ENCODE results near the gene PLEKHF1. TPM values are rescaled to one million over a fixed set of nuclear protein-coding genes. Genes with fewer than 3 reads are reported as not detected.

Gene PLEKHF1
- total and polyA plus RNA-seq, 2 donors (not counting 1 experiment from before 2014, with no cell fraction given) = 5.5 to 9.8 TPM

DNA sequence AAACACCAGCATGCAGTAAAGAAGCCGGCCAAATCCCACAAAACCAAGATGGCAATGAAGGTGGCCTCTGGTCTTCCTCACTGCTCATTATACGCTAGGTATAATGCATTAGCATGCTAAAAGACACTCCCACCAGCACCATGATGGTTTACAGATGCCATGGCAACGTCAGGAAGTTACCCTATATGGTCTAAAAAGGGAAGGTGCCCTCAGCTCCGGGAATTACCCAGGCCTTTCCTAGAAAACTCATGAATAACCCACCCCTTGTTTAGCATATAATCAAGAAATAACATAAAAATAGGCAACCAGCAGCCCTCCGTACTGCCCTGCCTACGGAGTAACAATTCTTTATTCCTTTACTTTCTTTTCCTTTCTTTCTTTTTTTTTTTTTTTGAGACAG lies 21.1 kb upstream of the PLEKHF1 start:
- Mint-ChIP-seq H3K27me3 (peaks cover 27% of the 10 kb centered on the region), H3K4me1 (peaks cover 2% of the 10 kb centered on the region), H3K4me3 (no peak overlapping the region), H3K27ac (no peak overlapping the region), H3K9me3 (ENCODE audit: insufficient read depth) (no peaks in the 10 kb centered on the region)
- Histone ChIP-seq H3K9ac (ENCODE audit: low read length) (no peak overlapping the region), H3K9me3 (ENCODE audit: control extremely low read depth in 1 of 3, control insufficient read depth in 2 of 3, insufficient read depth in 1 of 3, low read length in 2 of 3) (no peaks in the 10 kb centered on the region), H3K36me3 (replicated peaks in 1 of 2; ENCODE audit: control extremely low read depth in 1 of 2, control insufficient read depth in 1 of 2, extremely low read depth in 1 of 2, insufficient read depth in 2 of 2, low read length in 1 of 2) (no peaks in the 10 kb centered on the region), H3K27ac (ENCODE audit: low read length in 2 of 2) (no peak overlapping the region), H3K27me3 (replicated peaks in 1 of 4; ENCODE audit: control extremely low read depth in 1 of 4, control insufficient read depth in 3 of 4, insufficient read depth in 4 of 4, low read length in 3 of 4) (peaks cover 0 to 3% (median 0%) of the 10 kb centered on the region in 4 experiments), H2AFZ (ENCODE audit: insufficient read depth, low read depth, low read length, poor library complexity, severe bottlenecking) (no peak overlapping the region), H4K20me1 (ENCODE audit: control insufficient read depth, insufficient read depth, low read length, poor library complexity, severe bottlenecking) (no peaks in the 10 kb centered on the region), H3K4me2 (replicated peaks; ENCODE audit: low read depth, low read length, poor library complexity, severe bottlenecking) (no peak overlapping the region), H3K4me3 (ENCODE audit: control extremely low read depth in 1 of 5, extremely low read depth in 1 of 5, insufficient read depth in 1 of 5, low read depth in 2 of 5, low read length in 4 of 5) (no peak overlapping the region), H3K79me2 (ENCODE audit: control insufficient read depth, insufficient read depth, low read length) (no peaks in the 10 kb centered on the region), H3K4me1 (ENCODE audit: control insufficient read depth in 2 of 2, insufficient read depth in 2 of 2, low read length in 2 of 2) (no peaks in the 10 kb centered on the region)
- no peak for DNase-seq
- ChIA-PET CTCF (no interaction called here), POLR2A (no interaction called here)
- no peak for TF ChIP-seq EZH2 (IDR thresholded peaks at IDR 0.05; ENCODE audit: borderline replicate concordance, insufficient read depth, low read depth, low read length, poor library complexity, severe bottlenecking)
- TF ChIP-seq, protein P1, sequence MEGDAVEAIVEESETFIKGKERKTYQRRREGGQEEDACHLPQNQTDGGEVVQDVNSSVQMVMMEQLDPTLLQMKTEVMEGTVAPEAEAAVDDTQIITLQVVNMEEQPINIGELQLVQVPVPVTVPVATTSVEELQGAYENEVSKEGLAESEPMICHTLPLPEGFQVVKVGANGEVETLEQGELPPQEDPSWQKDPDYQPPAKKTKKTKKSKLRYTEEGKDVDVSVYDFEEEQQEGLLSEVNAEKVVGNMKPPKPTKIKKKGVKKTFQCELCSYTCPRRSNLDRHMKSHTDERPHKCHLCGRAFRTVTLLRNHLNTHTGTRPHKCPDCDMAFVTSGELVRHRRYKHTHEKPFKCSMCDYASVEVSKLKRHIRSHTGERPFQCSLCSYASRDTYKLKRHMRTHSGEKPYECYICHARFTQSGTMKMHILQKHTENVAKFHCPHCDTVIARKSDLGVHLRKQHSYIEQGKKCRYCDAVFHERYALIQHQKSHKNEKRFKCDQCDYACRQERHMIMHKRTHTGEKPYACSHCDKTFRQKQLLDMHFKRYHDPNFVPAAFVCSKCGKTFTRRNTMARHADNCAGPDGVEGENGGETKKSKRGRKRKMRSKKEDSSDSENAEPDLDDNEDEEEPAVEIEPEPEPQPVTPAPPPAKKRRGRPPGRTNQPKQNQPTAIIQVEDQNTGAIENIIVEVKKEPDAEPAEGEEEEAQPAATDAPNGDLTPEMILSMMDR (IDR thresholded peaks at IDR 0.05) = no peak
- WGBS (ENCODE audit: insufficient coverage) = 100% methylated on average over 3 of the region's 6 CpGs
- ATAC-seq (ENCODE audit: low read depth) = no peak
- intact Hi-C loops (cut with micrococcal nuclease) = no loop called here

DNA sequence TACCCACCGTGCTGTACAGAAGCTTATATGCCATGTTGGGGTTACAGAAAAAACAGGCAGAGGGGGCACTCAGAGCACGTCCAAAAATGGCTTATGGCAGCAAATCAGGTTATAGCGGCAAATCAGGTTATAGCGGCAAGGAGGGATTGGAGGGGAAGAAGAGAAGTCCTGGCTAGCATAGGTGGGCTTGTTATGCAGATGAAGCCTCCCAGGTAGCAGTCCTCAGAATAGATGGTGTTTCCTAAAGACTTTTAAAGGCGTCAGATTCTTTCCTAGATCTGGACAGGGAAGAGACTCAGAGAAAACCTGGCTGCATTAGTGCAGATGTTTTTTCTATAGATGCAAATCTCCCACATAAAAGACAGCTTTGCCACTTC lies 19.8 kb upstream of the PLEKHF1 start:
- Mint-ChIP-seq H3K4me1 (peaks cover 2% of the 10 kb centered on the region), H3K4me3 (no peak overlapping the region), H3K27me3 (peaks cover 29% of the 10 kb centered on the region), H3K27ac (no peak overlapping the region), H3K9me3 (ENCODE audit: insufficient read depth) (no peaks in the 10 kb centered on the region)
- DNase-seq = no peak
- no peaks in the 10 kb centered on the region for H3K9me3 ChIP-seq (ENCODE audit: control extremely low read depth in 1 of 3, control insufficient read depth in 2 of 3, insufficient read depth in 1 of 3, low read length in 2 of 3)
- no peaks in the 10 kb centered on the region for H3K79me2 ChIP-seq (ENCODE audit: control insufficient read depth, insufficient read depth, low read length)
- no peak overlapping the region for H3K4me2 ChIP-seq (replicated peaks; ENCODE audit: low read depth, low read length, poor library complexity, severe bottlenecking)
- no peak for ATAC-seq (ENCODE audit: low read depth)
- H3K9ac ChIP-seq (ENCODE audit: low read length) = no peak overlapping the region
- TF ChIP-seq, protein P1 (IDR thresholded peaks at IDR 0.05) = no peak
- TF ChIP-seq EZH2 (IDR thresholded peaks at IDR 0.05; ENCODE audit: borderline replicate concordance, insufficient read depth, low read depth, low read length, poor library complexity, severe bottlenecking) = no peak
- peaks cover 0 to 3% (median 0%) of the 10 kb centered on the region in 4 experiments for H3K27me3 ChIP-seq (replicated peaks in 1 of 4; ENCODE audit: control extremely low read depth in 1 of 4, control insufficient read depth in 3 of 4, insufficient read depth in 4 of 4, low read length in 3 of 4)
- no peaks in the 10 kb centered on the region for H3K4me1 ChIP-seq (ENCODE audit: control insufficient read depth in 2 of 2, insufficient read depth in 2 of 2, low read length in 2 of 2)
- no peaks in the 10 kb centered on the region for H4K20me1 ChIP-seq (ENCODE audit: control insufficient read depth, insufficient read depth, low read length, poor library complexity, severe bottlenecking)
- no peak overlapping the region for H3K4me3 ChIP-seq (ENCODE audit: control extremely low read depth in 1 of 5, extremely low read depth in 1 of 5, insufficient read depth in 1 of 5, low read depth in 2 of 5, low read length in 4 of 5)
- 49% methylated on average over 5 of the region's 5 CpGs for WGBS (ENCODE audit: insufficient coverage)
- no peaks in the 10 kb centered on the region for H3K36me3 ChIP-seq (replicated peaks in 1 of 2; ENCODE audit: control extremely low read depth in 1 of 2, control insufficient read depth in 1 of 2, extremely low read depth in 1 of 2, insufficient read depth in 2 of 2, low read length in 1 of 2)
- ChIA-PET CTCF (interaction anchor here (1.3 kb wide), 1 partner anchor 34 kb away, joined by 3 read pairs; no protein-coding TSS in a partner anchor), POLR2A (no interaction called here)
- no peak overlapping the region for H3K27ac ChIP-seq (ENCODE audit: low read length in 2 of 2)
- intact Hi-C loops (cut with micrococcal nuclease) = no loop called here
- no peak overlapping the region for H2AFZ ChIP-seq (ENCODE audit: insufficient read depth, low read depth, low read length, poor library complexity, severe bottlenecking)
